Measurements from ENCODE around the gene PPARA. TPM values are rescaled to one million over a fixed set of nuclear protein-coding genes. Genes with fewer than 3 reads are reported as not detected.

The PPARA gene
- total RNA-seq, 1 donor from 2014 or later: 7.9 TPM

GRCh38 chr22:46113910-46114517 lies 36.3 kb upstream of the PPARA start:
- no peak for DNase-seq (ENCODE audit: low read depth in 2 of 2)

DNA sequence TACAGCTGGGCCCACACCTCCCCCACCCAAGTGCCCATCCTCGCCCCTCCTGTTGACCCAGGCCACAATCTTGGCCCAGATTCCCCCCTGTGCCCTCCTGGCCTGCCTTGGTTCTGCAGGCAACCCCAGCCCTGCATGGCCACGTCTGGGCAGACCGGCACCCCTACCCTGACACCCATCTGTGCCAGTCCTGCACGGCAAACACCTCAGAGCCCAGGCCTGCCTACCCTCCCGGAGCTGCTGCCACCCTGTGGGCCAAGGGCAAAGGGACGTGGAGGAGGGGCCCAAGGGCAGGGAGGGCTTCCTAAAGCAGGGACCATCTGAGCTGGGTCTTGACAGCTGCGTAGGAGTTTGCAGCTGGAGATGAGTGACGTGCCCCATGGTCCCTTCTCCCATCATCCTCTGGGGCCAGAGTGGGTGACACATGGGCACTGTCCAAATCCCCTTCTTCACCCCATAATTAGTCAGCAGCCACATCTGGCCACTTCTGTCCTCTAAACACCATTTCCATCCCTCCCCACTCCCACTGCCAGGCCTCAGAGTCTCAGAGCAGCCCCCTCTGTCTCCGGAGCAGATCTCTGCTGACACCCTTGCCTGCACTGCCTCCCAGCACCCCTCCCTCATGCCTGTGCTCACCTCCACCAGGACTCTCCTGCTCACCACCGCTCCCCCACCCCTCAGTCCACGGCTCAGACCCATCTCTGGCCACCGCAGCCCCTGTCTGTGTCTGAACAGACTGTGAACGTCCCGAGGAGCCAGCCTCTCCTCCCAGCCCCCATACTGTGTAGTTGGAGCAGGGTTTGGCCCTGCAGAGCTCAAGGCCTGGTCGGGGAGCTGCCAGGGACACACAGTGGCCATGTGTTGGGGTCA lies 35.6 kb upstream of the PPARA start:
- DNase-seq (ENCODE audit: low read depth in 2 of 2): no peak

DNA sequence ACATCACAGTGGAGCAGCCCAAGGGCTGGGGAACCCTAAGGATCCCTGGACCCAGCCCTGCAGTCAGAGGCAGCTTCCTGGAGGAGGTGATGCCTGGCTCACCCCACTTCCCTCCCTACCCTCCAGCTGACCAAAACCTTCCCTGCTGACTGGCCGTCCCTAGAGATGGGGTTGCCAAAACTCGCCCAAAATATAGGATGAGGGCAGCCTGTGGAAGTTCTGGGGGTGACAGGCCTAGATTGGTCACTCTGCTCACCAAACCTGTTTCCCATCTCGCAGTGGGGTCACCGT lies 35.0 kb upstream of the PPARA start:
- DNase-seq (ENCODE audit: low read depth in 2 of 2): no peak

GRCh38 chr22:46115755-46116490 lies 34.4 kb upstream of the PPARA start:
- DNase-seq (ENCODE audit: low read depth in 2 of 2): no peak

DNA sequence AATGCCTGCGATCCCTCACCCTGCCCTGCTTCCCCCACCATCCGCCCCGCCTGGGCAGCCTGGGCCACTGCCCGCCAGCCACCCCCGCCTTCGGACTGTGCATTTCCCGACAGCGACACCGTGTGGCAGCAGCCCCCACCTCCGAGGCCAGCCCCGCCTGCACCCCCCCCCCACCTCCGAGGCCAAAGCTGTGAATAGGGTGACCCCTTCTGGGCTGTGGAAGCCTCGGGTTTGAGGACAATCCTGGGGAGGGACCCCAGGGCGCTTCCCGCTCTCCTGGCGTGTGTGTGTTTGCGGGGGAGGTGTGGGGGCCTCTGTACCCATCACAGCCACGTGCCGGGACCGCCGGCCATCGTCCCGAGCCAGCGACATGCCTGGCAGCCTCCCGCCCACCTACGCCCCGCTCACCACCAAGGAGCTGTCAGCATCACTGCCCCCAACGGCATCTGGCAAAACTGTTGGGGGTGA lies 33.8 kb upstream of the PPARA start:
- DNase-seq (ENCODE audit: low read depth in 2 of 2): peak; percentile 88 to 94

GRCh38 chr22:46117206-46118199 lies 32.8 kb upstream of the PPARA start:
- DNase-seq (ENCODE audit: low read depth in 2 of 2): no peak

DNA sequence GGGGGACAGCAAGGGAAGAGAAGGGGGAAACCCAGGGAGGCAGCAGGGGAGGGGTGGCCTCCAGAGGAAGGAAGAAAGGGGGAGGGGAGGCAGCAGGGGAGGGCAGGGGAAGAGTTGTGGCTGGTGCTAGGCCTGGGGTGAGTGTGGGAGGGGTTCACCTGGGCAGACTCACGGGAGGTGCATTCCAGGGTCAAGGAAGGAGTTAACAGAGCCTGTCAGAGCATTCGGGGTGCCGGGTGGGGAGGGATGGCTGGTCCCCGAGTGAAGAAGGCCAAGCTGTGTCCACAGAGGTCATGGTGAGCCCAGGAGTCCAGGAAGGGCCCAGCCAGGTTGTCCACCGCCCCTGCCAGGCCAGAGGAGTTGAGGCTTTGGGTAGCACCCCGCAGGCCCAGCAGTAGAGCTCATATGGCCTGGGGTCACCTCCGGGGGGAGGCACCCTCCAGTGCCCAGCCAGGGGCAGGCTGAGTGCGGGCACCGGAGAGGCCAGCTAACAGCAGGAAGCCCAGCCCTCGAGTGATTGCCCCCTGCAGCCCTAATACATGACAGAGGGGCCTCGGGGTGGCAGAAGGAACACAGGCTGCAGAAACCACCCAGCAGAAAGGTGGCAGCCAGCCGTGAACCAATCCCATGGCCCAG lies 31.1 kb upstream of the PPARA start:
- DNase-seq (ENCODE audit: low read depth in 2 of 2): no peak

GRCh38 chr22:46119729-46120419 lies 30.5 kb upstream of the PPARA start:
- DNase-seq (ENCODE audit: low read depth in 2 of 2): no peak

- no peak for DNase-seq (ENCODE audit: low read depth in 2 of 2)
Observed at GRCh38 chr22:46120420-46120737, 29.9 kb upstream of the PPARA start.

DNA sequence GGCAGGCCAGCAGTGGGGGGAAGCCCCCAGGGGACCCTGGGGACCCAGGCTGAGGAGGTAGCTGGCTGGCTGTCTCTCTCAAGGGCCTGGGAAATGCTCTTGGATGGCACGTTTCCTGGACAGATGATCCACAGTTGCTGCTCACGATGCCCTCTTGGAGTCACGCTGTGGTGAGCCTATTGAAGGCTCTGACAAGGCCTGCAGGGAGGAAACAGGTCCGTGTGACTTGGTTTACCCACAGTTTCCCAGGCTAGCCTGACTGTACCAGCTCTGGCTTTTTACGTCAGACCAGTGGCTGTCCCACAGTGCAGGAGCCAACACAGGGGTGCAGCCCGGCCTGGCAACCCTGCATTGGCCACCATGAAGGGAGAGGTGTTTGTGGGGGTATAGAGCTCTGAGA lies 29.2 kb upstream of the PPARA start:
- DNase-seq (ENCODE audit: low read depth in 2 of 2): no peak

- no peak for DNase-seq (ENCODE audit: low read depth in 2 of 2)
Observed at GRCh38 chr22:46121523-46122287, 28.6 kb upstream of the PPARA start.

DNA sequence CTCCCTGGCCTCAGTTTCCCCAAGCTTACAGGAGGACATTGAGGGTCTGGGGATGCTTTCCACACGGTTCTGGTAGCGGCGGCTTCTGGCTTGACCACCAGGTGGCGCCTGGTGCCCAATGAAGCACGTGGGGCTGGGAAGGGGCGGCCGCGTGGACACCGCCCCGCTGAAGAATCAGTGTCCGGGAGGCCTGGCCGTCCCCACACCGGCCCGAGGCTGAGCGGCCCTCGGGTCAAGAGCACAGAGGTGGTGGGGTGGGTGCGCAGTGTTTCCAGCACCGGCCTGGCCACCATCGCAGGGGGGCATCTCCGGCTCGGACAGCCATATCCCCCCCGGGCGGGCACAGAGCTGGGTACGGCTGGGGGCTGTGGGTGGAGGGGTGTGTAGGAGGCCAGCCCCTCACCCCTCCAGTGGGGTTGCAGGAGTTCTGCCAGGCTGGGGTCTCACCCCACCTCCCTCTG lies 27.8 kb upstream of the PPARA start:
- DNase-seq (ENCODE audit: low read depth in 2 of 2): peak; percentile 59 to 78

DNA sequence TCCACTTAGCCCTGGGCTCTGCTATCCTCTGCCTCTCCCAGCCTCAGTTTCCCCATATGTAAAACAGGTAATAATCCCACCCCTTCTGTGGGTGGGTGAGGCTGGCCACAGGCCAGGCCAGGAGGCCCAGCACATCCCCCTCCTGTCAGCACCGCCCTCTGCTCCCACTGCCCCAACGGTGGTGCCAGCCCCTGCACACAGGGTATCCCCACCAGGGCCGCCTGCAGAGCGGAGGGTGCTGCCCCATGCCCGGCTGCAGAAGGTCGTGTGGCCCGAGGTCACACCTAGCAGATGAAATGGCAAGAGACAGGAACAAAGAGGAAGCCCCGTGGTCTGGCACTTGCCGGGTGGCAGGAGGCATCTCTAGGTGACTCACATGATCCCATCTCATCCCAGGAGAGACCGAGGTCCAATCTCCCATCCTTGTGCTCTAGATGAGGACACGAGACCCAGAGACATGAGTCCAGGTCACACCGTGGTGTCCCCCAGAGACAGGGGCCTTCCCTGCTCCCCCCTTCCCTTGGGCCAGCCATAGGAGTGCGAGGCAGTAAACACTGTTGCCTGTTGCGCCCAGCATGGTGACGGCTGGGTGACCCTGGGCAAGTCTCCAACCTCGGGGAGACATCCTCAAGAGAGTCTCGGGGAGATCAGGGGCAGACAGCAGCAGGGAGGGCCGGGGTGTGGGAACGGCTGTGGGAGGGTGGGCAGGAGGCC lies 27.2 kb upstream of the PPARA start:
- no peak for DNase-seq (ENCODE audit: low read depth in 2 of 2)

- no peak for DNase-seq (ENCODE audit: low read depth in 2 of 2)
Observed at GRCh38 chr22:46123694-46124382, 26.5 kb upstream of the PPARA start.

- DNase-seq (ENCODE audit: low read depth in 2 of 2): no peak
Observed at GRCh38 chr22:46124383-46125144, 25.8 kb upstream of the PPARA start.

DNA sequence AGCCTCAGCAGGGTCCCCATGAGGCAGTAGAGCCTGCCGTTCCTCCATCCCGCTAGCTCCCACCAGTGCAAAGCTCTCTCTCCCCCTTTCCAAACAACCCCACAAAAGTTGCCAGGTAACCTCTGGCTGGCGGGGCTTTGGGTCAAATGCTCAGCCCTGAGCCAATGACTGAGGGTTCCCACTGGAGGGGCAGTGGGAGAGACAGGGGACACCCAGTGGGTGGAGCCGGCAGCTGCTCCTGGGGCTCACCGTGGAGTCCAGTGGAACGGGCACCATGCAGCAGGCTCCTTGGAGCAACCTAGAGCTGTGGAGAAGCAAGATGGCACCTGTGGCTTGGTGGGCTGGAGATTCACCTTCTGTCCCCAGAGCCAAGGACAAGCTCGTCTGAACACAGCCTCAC lies 25.0 kb upstream of the PPARA start:
- no peak for DNase-seq (ENCODE audit: low read depth in 2 of 2)
